Measurements from ENCODE around the gene APPL2. TPM values are rescaled to one million over a fixed set of nuclear protein-coding genes. Genes with fewer than 3 reads are reported as not detected.

Gene APPL2
- total RNA-seq, 1 donor from 2014 or later: 30.9 TPM

DNA sequence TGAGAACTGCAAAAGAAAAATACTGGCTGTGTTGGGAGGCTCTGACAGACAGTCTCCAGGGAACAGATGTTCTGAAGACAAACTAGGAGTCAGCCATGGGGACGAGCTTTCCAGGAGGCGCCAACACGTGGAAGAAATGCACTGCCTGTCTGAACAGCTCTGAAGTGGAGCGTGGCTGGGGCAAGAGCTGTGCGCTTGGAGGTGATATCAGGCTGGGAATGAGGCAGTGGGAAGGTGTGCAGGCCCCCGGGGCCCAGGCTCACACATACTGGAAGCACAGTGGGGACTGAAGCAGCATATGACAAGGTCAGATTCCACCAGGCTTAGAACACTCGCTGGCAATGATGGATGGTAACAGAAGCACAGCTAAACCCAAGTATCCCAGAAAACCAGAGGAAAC, 17.5 kb downstream of the APPL2 start:
- H3K9me3 ChIP-seq: no peaks in the 10 kb centered on the region
- TF ChIP-seq, protein P1, sequence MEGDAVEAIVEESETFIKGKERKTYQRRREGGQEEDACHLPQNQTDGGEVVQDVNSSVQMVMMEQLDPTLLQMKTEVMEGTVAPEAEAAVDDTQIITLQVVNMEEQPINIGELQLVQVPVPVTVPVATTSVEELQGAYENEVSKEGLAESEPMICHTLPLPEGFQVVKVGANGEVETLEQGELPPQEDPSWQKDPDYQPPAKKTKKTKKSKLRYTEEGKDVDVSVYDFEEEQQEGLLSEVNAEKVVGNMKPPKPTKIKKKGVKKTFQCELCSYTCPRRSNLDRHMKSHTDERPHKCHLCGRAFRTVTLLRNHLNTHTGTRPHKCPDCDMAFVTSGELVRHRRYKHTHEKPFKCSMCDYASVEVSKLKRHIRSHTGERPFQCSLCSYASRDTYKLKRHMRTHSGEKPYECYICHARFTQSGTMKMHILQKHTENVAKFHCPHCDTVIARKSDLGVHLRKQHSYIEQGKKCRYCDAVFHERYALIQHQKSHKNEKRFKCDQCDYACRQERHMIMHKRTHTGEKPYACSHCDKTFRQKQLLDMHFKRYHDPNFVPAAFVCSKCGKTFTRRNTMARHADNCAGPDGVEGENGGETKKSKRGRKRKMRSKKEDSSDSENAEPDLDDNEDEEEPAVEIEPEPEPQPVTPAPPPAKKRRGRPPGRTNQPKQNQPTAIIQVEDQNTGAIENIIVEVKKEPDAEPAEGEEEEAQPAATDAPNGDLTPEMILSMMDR (IDR thresholded peaks at IDR 0.05): no peak
- no peak for DNase-seq
- H3K36me3 ChIP-seq: peaks cover 36% of the 10 kb centered on the region
- no peak for ATAC-seq
- H3K4me1 ChIP-seq: peaks cover 26% of the 10 kb centered on the region
- no peak overlapping the region for H3K4me3 ChIP-seq
- H3K27ac ChIP-seq: peak overlapping the region; percentile 33
- H3K27me3 ChIP-seq: no peaks in the 10 kb centered on the region
- intact Hi-C loops (cut with DNase I): no loop called here

DNA sequence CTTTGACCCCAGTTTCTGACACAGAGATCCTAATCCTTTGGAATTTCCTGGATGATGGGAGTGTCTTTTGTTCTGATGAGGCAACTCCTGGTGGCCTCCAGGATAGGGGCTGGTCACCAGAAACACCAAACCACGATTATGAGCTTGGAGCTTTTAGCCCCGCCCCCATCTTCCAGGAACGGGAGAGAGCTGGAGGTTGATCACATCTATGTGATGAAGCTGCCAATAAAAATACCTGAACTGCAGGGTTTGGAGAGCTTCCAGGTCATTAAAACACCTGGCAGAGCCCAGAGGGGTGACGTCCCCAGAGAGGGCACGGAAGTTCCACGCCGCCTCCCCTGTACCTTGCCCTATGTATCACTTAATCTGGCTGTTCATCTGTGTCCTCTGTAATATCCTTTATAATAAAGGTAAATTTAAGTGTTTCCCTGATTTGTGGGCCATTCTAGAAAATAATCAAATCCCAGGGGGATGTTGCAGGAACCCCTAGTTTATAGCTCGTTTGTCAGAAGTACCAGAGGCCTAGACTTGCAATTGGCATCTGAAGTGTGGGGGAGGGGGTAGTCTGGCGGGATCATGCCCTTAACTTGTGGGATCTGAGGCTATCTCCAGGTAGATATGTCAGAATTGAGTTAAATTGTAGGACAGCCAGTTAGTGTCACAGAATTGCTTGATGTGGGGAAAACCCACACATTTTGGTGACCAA, 21.2 kb downstream of the APPL2 start:
- intact Hi-C loops (cut with DNase I): no loop called here
- peaks cover 55% of the 10 kb centered on the region for H3K36me3 ChIP-seq
- H3K27me3 ChIP-seq: no peaks in the 10 kb centered on the region
- H3K27ac ChIP-seq: no peak overlapping the region
- no peak overlapping the region for H3K4me3 ChIP-seq
- no peak for DNase-seq
- no peak for ATAC-seq
- TF ChIP-seq, protein P1 (IDR thresholded peaks at IDR 0.05): no peak
- H3K9me3 ChIP-seq: no peaks in the 10 kb centered on the region
- peaks cover 9% of the 10 kb centered on the region for H3K4me1 ChIP-seq

DNA sequence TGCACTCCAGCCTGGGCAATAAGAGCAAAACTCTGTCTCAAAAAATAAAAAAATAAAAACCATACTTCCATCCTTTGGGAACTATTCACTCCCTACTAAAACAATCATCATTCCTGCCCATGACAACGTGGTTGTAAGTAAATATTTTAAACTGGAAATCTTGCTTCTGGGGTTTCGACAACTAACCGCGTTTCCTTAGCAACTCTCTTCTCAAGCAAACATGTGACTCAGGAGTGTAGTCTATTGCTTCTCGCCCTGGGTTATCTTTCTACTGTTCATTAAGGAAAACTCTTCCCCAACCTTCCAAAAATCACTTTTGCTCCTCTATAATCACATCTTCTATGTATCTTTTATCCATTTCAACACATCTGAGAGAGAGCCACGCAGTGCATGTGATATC, 21.8 kb downstream of the APPL2 start:
- H3K9me3 ChIP-seq: no peaks in the 10 kb centered on the region
- no peak for DNase-seq
- H3K27ac ChIP-seq: no peak overlapping the region
- peaks cover 3% of the 10 kb centered on the region for H3K4me1 ChIP-seq
- TF ChIP-seq, protein P1 (IDR thresholded peaks at IDR 0.05): no peak
- H3K27me3 ChIP-seq: no peaks in the 10 kb centered on the region
- no peak overlapping the region for H3K4me3 ChIP-seq
- H3K36me3 ChIP-seq: peaks cover 58% of the 10 kb centered on the region
- ATAC-seq: no peak
- intact Hi-C loops (cut with DNase I): no loop called here

DNA sequence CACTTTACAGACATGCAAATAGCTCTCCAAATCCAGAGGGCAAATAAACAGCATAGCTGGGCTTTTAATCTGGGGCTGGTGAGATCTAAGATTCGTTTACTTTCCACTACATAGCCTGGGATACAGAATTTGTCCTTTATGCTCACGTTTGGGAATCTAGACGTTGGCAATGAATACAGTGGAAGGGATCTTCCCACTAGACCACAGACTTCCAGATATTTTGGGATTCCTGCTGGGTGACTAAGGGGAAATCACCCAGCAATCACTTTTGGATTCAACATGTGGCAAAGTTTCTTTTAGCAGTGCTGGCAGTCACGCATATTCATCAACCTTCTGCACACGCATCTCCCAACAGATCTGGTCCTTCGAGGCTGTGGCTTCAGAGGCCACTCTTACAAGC, 23.5 kb downstream of the APPL2 start:
- Histone ChIP-seq H3K36me3 (peaks cover 69% of the 10 kb centered on the region), H3K4me3 (no peak overlapping the region)
- intact Hi-C loops (cut with DNase I): no loop called here

DNA sequence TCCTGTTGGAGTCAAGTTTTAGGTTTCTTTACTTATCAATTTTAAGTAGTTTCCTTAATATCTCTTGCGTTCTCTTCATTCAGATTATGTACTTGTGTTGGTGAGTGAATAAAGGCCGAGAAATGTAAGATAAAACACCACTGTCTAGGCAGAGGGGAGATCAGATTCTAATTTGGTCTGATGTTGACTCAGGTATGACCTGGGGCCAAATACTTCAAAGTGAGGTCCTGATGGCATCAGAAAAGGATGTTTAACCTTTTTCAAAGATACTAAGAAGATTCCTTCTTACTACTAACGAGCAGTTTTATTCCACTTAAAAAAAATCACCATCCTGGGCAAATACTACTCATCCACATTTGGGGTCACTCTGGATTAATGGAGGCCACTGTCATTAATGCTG, 26.9 kb downstream of the APPL2 start:
- no peaks in the 10 kb centered on the region for H3K4me1 ChIP-seq
- no peaks in the 10 kb centered on the region for H3K9me3 ChIP-seq
- no peaks in the 10 kb centered on the region for H3K27me3 ChIP-seq
- peaks cover 75% of the 10 kb centered on the region for H3K36me3 ChIP-seq
- no peak for DNase-seq
- H3K4me3 ChIP-seq: no peak overlapping the region
- H3K27ac ChIP-seq: no peak overlapping the region
- TF ChIP-seq, protein P1 (IDR thresholded peaks at IDR 0.05): no peak
- intact Hi-C loops (cut with DNase I): no loop called here
- no peak for ATAC-seq

More for the DNA sequence above, 23.5 kb downstream of the APPL2 start:
- ATAC-seq (no peak), DNase-seq (no peak)
- TF ChIP-seq, protein P1 (IDR thresholded peaks at IDR 0.05): no peak
- H3K9me3 ChIP-seq: no peaks in the 10 kb centered on the region
- H3K27ac ChIP-seq: no peak overlapping the region
- no peaks in the 10 kb centered on the region for H3K27me3 ChIP-seq
- H3K4me1 ChIP-seq: no peaks in the 10 kb centered on the region
